ENCODE data around the gene PWWP2A.

PWWP2A gene

GRCh38 chr5:160133071-160133917, 14.0 kb upstream of the PWWP2A start:
- FAIRE-seq, result no peak

- FAIRE-seq, result no peak
Measured at GRCh38 chr5:160129841-160130240, 10.6 kb upstream of the PWWP2A start.

- FAIRE-seq, result no peak
Measured at GRCh38 chr5:160128632-160129031, 9.4 kb upstream of the PWWP2A start.

GRCh38 chr5:160119905-160120266, 636 bp upstream of the PWWP2A start:
- no peak for FAIRE-seq

GRCh38 chr5:160118349-160119141, 705 bp downstream of the PWWP2A start:
- FAIRE-seq, result no peak

- no peak for FAIRE-seq
Measured at GRCh38 chr5:160116991-160117390, 2.3 kb downstream of the PWWP2A start.

GRCh38 chr5:160108124-160108523, 11.1 kb downstream of the PWWP2A start:
- FAIRE-seq, result no peak

- no peak for FAIRE-seq
Measured at GRCh38 chr5:160105686-160106360, 13.4 kb downstream of the PWWP2A start.

GRCh38 chr5:160097991-160098390, 21.3 kb downstream of the PWWP2A start:
- FAIRE-seq, result no peak

- FAIRE-seq, result no peak
Measured at GRCh38 chr5:160096178-160096577, 23.1 kb downstream of the PWWP2A start.

GRCh38 chr5:160092960-160093707, 26.1 kb downstream of the PWWP2A start:
- FAIRE-seq, result no peak

GRCh38 chr5:160092514-160092913, 26.7 kb downstream of the PWWP2A start:
- no peak for FAIRE-seq

- no peak for FAIRE-seq
Measured at GRCh38 chr5:160090059-160090458, 29.2 kb downstream of the PWWP2A start.

GRCh38 chr5:160089531-160089930, 29.7 kb downstream of the PWWP2A start:
- no peak for FAIRE-seq

- FAIRE-seq, result peak; percentile 41
Measured at GRCh38 chr5:160088805-160089204, 30.4 kb downstream of the PWWP2A start.

- no peak for FAIRE-seq
Measured at GRCh38 chr5:160087199-160087598, 32.1 kb downstream of the PWWP2A start.

GRCh38 chr5:160084144-160084543, 35.1 kb downstream of the PWWP2A start:
- no peak for FAIRE-seq

GRCh38 chr5:160083501-160083900, 35.7 kb downstream of the PWWP2A start:
- no peak for FAIRE-seq

- FAIRE-seq, result no peak
Measured at GRCh38 chr5:160082614-160083500, 36.4 kb downstream of the PWWP2A start.

- no peak for FAIRE-seq
Measured at GRCh38 chr5:160081495-160081894, 37.8 kb downstream of the PWWP2A start.

GRCh38 chr5:160079753-160080152, 39.5 kb downstream of the PWWP2A start:
- no peak for FAIRE-seq

GRCh38 chr5:160076997-160077396, 42.3 kb downstream of the PWWP2A start:
- FAIRE-seq, result no peak

All from islet of Langerhans (tissue), 1 donor.